IPS-18c (cell line): ENCODE measurements around the gene AK3.

Experiments used
- H3K4me3 ChIP-seq: 2 replicates; pipeline ENCODE4 v1.7.0; 2013; ENCODE audit warnings: low read depth, mild to moderate bottlenecking, low read length, moderate library complexity; ENCODE audit not compliant: insufficient read depth
- H3K9me3 ChIP-seq: one replicate; pipeline ENCODE4 v1.6.1; 2013; ENCODE audit warnings: mild to moderate bottlenecking, low read length, moderate library complexity; ENCODE audit not compliant: control insufficient read depth, insufficient read depth

AK3 gene

GRCh38 chr9:4684820-4685219, 56.2 kb downstream of the AK3 start:
- Histone ChIP-seq H3K9me3 (no peaks in the 10 kb centered on the region), H3K4me3 (no peak overlapping the region)

- H3K9me3 ChIP-seq: no peaks in the 10 kb centered on the region
- peak overlapping the region; percentile 96; the same call in 1 of the 2 replicates for H3K4me3 ChIP-seq
Observed at GRCh38 chr9:4680750-4681149, 60.3 kb downstream of the AK3 start.

- no peaks in the 10 kb centered on the region for H3K9me3 ChIP-seq
- peak overlapping the region; percentile 96 for H3K4me3 ChIP-seq
Observed at GRCh38 chr9:4680173-4680525, 60.9 kb downstream of the AK3 start.

GRCh38 chr9:4679268-4680172, 61.5 kb downstream of the AK3 start, which contains the start of gene CDC37L1:
Gene CDC37L1, plus strand, starts transcription at chr9:4679569. Its CDS starts 199 bp downstream, at chr9:4679768.
- peak within 1 kb of the TSS; percentile 96 for H3K4me3 ChIP-seq
- H3K9me3 ChIP-seq: no peaks in the 10 kb centered on the region

- Histone ChIP-seq H3K4me3 (peak overlapping the region; percentile 96), H3K9me3 (no peaks in the 10 kb centered on the region)
Observed at GRCh38 chr9:4678679-4679267, 62.2 kb downstream of the AK3 start.

- no peaks in the 10 kb centered on the region for H3K9me3 ChIP-seq
Observed at GRCh38 chr9:4677392-4677791, 63.6 kb downstream of the AK3 start.

GRCh38 chr9:4674783-4675182, 66.2 kb downstream of the AK3 start:
- Histone ChIP-seq H3K9me3 (no peaks in the 10 kb centered on the region), H3K4me3 (no peak overlapping the region)

More at GRCh38 chr9:4677392-4677791, 63.6 kb downstream of the AK3 start:
- no peak overlapping the region for H3K4me3 ChIP-seq

- no peaks in the 10 kb centered on the region for H3K9me3 ChIP-seq
- no peak overlapping the region for H3K4me3 ChIP-seq
Observed at GRCh38 chr9:4671737-4672136, 69.3 kb downstream of the AK3 start.

- no peaks in the 10 kb centered on the region for H3K9me3 ChIP-seq
- no peak overlapping the region for H3K4me3 ChIP-seq
Observed at GRCh38 chr9:4670591-4670990, 70.4 kb downstream of the AK3 start.

- no peaks in the 10 kb centered on the region for H3K9me3 ChIP-seq
- no peak overlapping the region for H3K4me3 ChIP-seq
Observed at GRCh38 chr9:4669890-4670289, 71.1 kb downstream of the AK3 start.

- Histone ChIP-seq H3K9me3 (no peaks in the 10 kb centered on the region), H3K4me3 (no peak overlapping the region)
Observed at GRCh38 chr9:4668604-4669003, 72.4 kb downstream of the AK3 start.

GRCh38 chr9:4667681-4668080, 73.3 kb downstream of the AK3 start:
- H3K9me3 ChIP-seq: no peaks in the 10 kb centered on the region
- H3K4me3 ChIP-seq: no peak overlapping the region

GRCh38 chr9:4666042-4666699, 74.8 kb downstream of the AK3 start, which contains the start of gene SPATA6L:
Gene SPATA6L, minus strand, starts transcription at chr9:4666480. Its CDS starts 230 bp downstream, at chr9:4666250.
- H3K9me3 ChIP-seq: no peaks in the 10 kb centered on the region
- H3K4me3 ChIP-seq: peak within 1 kb of the TSS; percentile 50

GRCh38 chr9:4665357-4665756, 75.6 kb downstream of the AK3 start:
- H3K9me3 ChIP-seq: no peaks in the 10 kb centered on the region

GRCh38 chr9:4663956-4664355, 77.0 kb downstream of the AK3 start:
- Histone ChIP-seq H3K4me3 (no peak overlapping the region), H3K9me3 (no peaks in the 10 kb centered on the region)

More at GRCh38 chr9:4665357-4665756, 75.6 kb downstream of the AK3 start:
- no peak overlapping the region for H3K4me3 ChIP-seq

- H3K9me3 ChIP-seq: no peaks in the 10 kb centered on the region
- H3K4me3 ChIP-seq: peak overlapping the region; percentile 89
Observed at GRCh38 chr9:4662989-4663792, 77.8 kb downstream of the AK3 start.
